ENCODE data around the gene SREK1IP1.
A peak's percentile ranks its signal among the peaks of the same experiment; 100 is the strongest.

SREK1IP1 gene

GRCh38 chr5:64768358-64769312 lies at the start of gene SREK1IP1, which contains the start of gene CWC27:
Gene SREK1IP1 (minus strand): TSS chr5:64768691. CDS start chr5:64768517, 174 bp downstream.
Gene CWC27 (plus strand): TSS chr5:64768930. CDS start chr5:64769147, 217 bp downstream.
- peak; percentile 88 for DNase-seq (ENCODE audit: low spot score)

DNA sequence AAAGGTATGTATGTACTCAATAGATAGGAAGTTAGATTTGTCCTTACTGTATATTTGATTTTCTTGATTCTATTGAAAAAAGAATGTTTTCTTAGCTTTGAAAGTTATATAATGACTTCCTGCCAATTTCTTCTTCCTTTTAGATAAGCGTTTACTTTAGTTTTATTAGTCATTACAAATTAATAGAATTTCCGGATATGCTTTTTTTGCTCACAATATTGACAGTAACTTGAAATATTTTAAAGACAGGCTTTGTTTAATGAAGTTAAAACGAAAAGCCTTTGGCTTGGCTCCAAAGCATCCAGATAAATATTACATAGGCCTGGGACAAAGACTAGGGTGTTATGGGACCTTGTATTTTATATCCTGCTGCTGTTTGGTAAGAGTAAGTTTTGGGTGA lies 49.8 kb upstream of the SREK1IP1 start:
- no peak for DNase-seq (ENCODE audit: low spot score)

DNA sequence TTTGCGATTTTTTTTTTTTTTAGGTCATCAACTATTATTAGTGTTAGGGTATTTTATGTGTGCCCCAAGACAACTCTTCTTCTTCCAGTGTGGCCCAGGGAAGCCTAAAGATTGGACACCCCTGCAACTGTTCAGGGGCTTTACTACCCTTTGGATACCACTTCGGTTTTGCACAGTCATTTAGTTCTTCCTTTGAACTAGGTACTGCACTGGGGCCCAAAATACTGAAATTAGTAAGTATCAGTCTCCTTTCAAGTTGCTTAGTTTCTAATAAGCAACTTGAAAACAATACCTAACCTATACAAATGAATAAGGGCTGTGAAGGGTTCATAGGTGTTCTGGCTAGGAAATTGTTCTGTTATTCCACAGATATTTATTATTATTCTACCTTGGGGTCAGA lies 45.6 kb upstream of the SREK1IP1 start:
- DNase-seq (ENCODE audit: low spot score), result no peak

DNA sequence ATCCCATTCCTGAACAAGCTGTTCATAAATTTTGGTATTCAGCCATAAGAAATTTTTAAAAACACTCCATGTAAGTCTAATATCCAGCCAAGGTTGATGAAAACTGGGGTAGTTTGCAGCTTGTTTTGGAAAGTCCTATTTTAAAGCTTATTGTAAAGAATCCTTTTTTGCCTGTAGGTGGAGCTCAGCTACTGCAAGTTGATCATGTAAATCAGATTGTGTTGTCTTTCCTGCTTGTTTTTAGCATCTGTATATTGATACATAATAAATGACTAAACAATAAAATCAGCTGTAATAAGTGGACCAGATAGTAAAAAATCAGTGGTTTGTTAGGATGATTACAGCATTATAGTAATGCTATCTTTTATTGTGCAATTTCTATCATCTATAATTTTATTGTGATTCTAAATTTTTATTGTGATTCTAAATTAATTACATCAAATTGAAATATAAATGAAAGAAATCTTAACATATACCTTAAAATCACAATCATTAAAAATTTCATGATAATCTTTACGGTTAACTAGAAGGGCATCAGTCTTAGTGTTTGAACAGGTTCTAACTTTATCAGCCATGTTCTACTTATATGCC lies 42.7 kb upstream of the SREK1IP1 start:
- DNase-seq (ENCODE audit: low spot score), result peak; percentile 28

GRCh38 chr5:64807520-64807919 lies 39.0 kb upstream of the SREK1IP1 start:
- no peak for DNase-seq (ENCODE audit: low spot score)

GRCh38 chr5:64806537-64806936 lies 38.0 kb upstream of the SREK1IP1 start:
- no peak for DNase-seq (ENCODE audit: low spot score)

DNA sequence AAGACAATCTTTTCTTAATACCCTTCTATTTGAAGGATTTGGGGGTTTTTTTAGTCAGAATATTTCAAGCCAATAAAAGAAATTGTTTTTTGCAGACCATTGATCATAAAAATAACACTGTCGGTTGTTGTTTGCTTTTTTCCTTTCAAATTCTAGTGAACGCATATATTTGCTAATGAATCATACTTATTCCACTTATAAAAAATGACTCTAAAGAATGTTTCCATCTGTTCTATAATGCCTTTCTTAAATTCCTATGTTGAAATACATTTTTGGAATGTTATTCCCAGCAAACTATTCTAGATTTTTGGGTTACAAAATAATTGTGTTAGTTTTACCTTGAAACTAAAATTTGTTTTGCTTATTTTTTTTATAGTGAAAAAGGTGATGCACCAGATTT lies 32.4 kb upstream of the SREK1IP1 start:
- no peak for DNase-seq (ENCODE audit: low spot score)

- DNase-seq (ENCODE audit: low spot score), result no peak
Measured at GRCh38 chr5:64796301-64796700, 27.8 kb upstream of the SREK1IP1 start.

DNA sequence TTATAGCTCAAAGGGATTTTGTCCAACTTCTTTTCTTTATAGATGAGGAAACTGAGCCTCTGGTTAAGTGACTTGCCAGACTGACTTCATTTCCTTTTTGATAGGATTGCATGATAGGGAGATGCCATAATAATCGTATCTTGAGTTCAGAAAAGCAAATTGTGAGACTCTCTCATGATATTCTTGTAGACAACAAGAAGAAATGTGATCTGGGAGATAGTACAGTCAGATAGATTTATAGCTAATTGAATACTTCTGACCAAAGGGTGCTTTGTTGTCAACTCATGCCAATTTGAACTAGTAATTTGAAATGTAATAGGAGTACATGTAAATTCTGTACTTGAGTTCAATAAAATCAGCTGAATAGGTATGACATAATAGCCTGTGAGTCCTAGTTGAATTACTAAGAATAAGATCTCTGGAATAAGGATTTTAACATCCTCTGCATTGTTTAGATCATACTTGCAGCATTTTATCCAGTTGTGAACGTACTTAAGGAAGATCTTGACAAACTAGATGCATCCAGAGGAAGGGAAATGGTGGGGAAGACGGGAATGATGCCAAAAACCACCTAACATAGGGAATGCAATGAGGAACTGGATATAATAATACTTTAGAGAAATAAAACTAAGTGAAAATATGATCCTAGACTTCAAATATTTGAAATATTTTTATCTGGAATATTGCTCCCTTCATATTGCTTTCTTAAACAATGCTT lies 25.7 kb upstream of the SREK1IP1 start:
- DNase-seq (ENCODE audit: low spot score), result no peak

GRCh38 chr5:64792469-64792868 lies 24.0 kb upstream of the SREK1IP1 start:
- no peak for DNase-seq (ENCODE audit: low spot score)

DNA sequence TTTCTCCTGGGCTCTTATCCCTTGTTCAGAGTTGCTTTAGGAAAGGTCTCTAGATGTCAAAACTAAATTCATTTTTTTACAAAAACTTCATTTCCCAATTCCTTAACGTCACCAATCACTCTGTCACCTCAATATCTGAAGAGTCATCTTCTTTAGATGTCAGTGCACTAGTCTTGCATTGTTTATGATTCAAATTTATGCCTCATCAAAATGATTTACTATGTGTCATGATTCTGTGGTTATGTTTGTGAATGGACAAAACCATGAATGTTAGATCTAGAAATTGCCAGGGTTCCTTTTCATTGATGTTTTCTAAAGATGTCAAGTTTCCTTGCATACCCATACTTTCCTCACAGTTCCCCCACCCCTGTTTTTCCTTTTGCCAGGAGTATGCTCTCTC lies 21.7 kb upstream of the SREK1IP1 start:
- no peak for DNase-seq (ENCODE audit: low spot score)

DNA sequence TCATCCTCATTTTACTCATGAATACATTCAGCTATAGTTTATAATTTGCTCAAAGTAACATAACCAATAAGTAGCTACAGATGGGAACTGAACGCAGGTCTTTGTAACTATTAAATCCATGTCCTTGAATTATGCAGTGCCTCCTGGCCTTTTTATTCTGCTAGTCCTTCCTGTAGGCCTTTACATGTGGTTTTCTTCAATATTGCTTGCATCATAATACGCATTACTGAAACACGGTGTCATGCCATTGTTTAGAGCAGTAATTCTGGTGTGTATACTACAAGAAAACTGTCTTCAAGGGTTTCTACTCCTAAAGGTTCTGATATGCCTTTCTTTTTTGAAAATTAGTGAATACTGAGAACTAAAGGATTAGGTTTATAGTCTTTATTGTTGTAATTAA lies 21.0 kb upstream of the SREK1IP1 start:
- no peak for DNase-seq (ENCODE audit: low spot score)

DNA sequence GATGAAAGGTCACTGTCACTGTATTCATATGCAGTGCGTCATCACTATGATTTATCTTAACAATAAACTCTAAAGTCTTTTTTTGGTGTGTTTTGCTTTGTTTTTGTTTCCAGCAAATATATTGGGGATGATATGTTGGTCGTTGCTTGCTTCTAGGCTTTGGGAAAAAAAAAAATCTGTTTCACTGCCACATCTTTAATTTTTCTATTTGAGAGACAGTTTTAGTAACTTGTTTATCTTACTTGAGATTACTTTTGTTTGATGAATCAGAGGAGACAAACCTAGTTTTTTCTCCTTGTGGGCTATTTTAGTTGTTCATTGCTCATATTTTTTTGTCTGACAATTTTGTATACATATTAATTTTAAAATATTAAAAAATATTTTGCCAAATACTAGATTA lies 19.7 kb upstream of the SREK1IP1 start:
- no peak for DNase-seq (ENCODE audit: low spot score)

DNA sequence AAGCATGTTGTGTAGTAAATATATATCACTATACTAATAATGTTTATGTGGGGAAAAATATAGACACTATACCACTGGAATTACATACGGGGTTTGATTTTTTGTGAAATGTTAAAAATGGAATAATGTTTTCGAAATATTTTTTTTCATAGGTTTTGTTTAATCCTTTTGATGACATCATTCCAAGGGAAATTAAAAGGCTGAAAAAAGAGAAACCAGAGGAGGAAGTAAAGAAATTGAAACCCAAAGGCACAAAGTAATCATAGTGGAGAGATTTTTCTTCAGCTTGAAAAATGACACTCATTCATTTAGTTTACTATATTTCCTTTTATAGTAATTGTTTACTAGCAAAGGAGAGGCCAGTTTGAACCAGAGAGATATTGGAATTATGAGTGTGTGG lies 17.9 kb upstream of the SREK1IP1 start:
- no peak for DNase-seq (ENCODE audit: low spot score)

DNA sequence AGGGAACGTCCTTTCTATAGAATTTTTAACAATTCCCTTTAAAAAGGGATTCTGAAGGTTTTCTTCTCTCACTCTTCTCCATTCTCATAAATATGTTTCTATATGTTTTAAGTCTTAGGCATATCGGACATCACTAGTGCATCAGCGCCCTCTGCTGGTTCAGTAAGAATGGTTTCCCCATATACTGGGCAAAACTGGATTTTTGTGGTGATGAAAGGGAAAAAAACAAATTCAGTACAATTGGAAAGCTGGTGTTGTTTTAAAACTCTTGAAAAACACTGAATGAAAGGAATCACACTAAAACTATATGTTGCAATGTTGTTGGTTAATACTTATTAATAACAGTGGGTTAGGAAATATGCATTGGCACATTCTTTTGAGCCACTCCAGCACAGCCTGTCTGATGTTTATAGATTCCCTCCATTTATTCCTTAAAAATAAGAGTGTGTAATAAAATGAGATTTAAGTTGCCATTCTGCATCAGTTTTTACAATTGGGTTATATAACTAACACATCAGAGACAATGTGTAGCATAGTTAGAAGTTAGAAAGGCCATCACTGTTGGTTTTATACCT lies 16.0 kb upstream of the SREK1IP1 start:
- peak; percentile 76 for DNase-seq (ENCODE audit: low spot score)

DNA sequence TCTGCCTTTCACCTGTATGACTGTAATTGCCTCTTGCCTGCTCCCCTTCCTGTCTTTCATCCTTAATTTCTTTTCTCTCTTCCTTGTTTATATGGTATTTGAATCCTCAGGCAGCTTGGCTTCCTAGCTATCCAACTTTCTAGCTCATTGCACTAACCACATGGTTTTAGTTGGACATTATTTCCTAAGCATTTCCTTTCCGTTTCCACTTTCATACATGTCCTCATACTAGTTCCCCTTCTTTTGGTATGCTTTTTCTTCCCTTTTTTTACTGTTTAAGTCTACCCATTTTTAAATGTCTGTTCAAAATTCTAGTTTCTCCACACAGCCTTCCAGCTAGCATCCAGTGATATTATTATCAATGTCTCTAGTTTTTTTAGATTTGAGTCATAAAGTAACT lies 6.8 kb upstream of the SREK1IP1 start:
- DNase-seq (ENCODE audit: low spot score), result no peak

- DNase-seq (ENCODE audit: low spot score), result no peak
Measured at GRCh38 chr5:64773533-64773932, 5.0 kb upstream of the SREK1IP1 start.

DNA sequence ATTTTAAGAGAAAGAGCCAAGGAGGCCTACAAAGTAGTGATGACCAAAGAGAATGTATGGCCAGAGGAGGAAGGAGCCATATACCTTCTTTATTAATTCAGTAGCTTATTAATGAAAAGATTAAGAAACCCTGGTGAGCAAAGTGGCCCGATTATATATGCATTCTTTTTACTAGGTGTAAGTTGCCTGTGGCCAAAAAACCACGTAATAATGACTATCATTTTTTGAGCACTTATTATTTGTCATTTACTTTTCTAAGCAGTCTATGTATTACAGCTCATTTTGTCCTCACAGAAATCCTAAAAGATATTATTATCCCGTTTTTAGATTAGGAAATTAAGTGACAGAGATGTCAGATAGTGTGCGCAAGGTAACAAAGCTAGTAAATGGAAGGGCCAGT lies 3.2 kb upstream of the SREK1IP1 start:
- DNase-seq (ENCODE audit: low spot score), result no peak

DNA sequence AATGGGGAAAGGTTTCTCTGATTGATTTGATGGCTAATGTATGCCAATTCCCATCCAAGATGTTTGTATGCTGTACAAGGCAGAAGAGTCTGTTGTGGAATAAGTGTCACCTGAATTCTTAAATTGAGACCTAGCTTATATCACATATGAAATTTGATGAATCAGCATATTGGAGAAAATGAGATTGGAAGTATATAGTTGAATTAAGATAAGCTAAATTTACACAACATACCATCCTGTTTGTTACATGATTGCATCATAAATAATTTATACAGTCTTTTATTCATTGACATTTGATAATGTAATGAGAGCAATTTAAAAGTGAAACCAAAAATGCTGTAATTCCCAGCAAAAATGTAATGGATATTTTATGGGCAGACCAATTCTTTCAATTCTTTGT lies 1.4 kb upstream of the SREK1IP1 start:
- DNase-seq (ENCODE audit: low spot score), result no peak

DNA sequence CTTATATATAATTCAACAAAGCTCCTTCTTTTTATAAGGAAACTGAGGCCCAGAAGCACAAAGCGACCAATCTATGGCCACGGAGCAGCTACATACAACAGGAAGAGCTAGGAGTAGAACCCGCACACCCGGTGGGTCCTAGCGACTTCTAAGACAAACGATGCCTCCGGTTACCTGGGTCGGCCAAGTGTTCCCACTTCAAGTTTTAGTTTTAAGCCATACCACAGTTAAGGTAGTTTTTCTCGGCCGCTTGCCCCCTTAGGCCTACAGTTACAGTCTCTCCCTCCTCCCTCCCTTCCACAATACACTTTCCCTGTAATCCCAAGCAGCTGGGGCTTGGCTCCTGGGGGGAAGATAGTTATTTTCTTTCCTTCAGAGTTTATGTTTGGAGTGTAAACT lies 533 bp downstream of the SREK1IP1 start:
- DNase-seq (ENCODE audit: low spot score), result no peak

DNA sequence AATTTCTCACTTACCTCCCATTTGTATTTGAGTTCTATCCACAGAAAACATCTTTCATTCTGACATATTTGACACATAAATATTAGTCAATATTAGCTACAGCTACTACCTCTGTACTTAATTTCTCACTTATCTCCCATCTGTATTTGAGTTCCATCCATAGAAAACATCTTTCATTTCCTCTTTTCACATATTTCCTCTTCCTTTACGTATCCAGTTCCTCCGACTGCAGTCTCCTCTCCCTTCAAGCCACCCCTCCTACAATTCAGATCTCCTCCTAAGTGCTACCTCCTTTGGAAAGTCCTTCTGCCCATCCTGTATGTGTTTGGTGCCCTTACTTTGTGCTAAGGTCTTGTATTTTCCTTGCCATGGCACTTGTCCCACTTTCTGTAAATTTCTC lies 1.6 kb downstream of the SREK1IP1 start:
- DNase-seq (ENCODE audit: low spot score), result no peak

GRCh38 chr5:64765804-64766504 lies 2.5 kb downstream of the SREK1IP1 start:
- no peak for DNase-seq (ENCODE audit: low spot score)

Measured in putamen (tissue), 1 donor.